ENCODE data around the gene SCML1.

The SCML1 gene

GRCh38 chrX:17801431-17801830 is 64.1 kb downstream of the SCML1 start:
- no peak overlapping the region for H2AFZ ChIP-seq (ENCODE audit: low read length)
- TF ChIP-seq EZH2phosphoT487 (IDR thresholded peaks at IDR 0.05; ENCODE audit: borderline replicate concordance) (no peak), CTCF (conservative IDR thresholded peaks at IDR 0.05; ENCODE audit: low read length) (no peak)
- H3K4me3 ChIP-seq (ENCODE audit: low read length, poor library complexity, severe bottlenecking), result no peak overlapping the region
- H3K9ac ChIP-seq (ENCODE audit: low read depth, low read length, poor library complexity, severe bottlenecking), result no peak overlapping the region
- no peaks in the 10 kb centered on the region for H3K9me2 ChIP-seq (replicated peaks; ENCODE audit: low read depth, low read length)
- no peaks in the 10 kb centered on the region for H3F3A ChIP-seq (ENCODE audit: low read depth)
- no peaks in the 10 kb centered on the region for H3K36me3 ChIP-seq (ENCODE audit: insufficient read depth, low read length)
- H3K27me3 ChIP-seq (ENCODE audit: insufficient read depth, low read length, poor library complexity, severe bottlenecking), result no peaks in the 10 kb centered on the region
- no peaks in the 10 kb centered on the region for H4K20me1 ChIP-seq (ENCODE audit: insufficient read depth, low read length, poor library complexity, severe bottlenecking)
- no peaks in the 10 kb centered on the region for H3K4me1 ChIP-seq (ENCODE audit: insufficient read depth, low read length, poor library complexity, severe bottlenecking)
- H3K9me3 ChIP-seq (ENCODE audit: insufficient read depth, low read depth, low read length), result no peaks in the 10 kb centered on the region
- no peak overlapping the region for H3K4me2 ChIP-seq (ENCODE audit: low read depth, low read length, poor library complexity, severe bottlenecking)
- no peaks in the 10 kb centered on the region for H3K79me2 ChIP-seq (ENCODE audit: insufficient read depth, low read length)

- H3K36me3 ChIP-seq (ENCODE audit: insufficient read depth, low read length), result no peaks in the 10 kb centered on the region
- no peaks in the 10 kb centered on the region for H3K27me3 ChIP-seq (ENCODE audit: insufficient read depth, low read length, poor library complexity, severe bottlenecking)
- H3K9ac ChIP-seq (ENCODE audit: low read depth, low read length, poor library complexity, severe bottlenecking), result no peak overlapping the region
- H3K4me3 ChIP-seq (ENCODE audit: low read length, poor library complexity, severe bottlenecking), result no peak overlapping the region
- no peaks in the 10 kb centered on the region for H3K9me2 ChIP-seq (replicated peaks; ENCODE audit: low read depth, low read length)
- H2AFZ ChIP-seq (ENCODE audit: low read length), result no peak overlapping the region
- no peaks in the 10 kb centered on the region for H4K20me1 ChIP-seq (ENCODE audit: insufficient read depth, low read length, poor library complexity, severe bottlenecking)
- no peak overlapping the region for H3K4me2 ChIP-seq (ENCODE audit: low read depth, low read length, poor library complexity, severe bottlenecking)
- TF ChIP-seq EZH2phosphoT487 (IDR thresholded peaks at IDR 0.05; ENCODE audit: borderline replicate concordance) (no peak), CTCF (conservative IDR thresholded peaks at IDR 0.05; ENCODE audit: low read length) (no peak)
- H3K4me1 ChIP-seq (ENCODE audit: insufficient read depth, low read length, poor library complexity, severe bottlenecking), result no peaks in the 10 kb centered on the region
- no peaks in the 10 kb centered on the region for H3K79me2 ChIP-seq (ENCODE audit: insufficient read depth, low read length)
- H3F3A ChIP-seq (ENCODE audit: low read depth), result no peaks in the 10 kb centered on the region
- H3K9me3 ChIP-seq (ENCODE audit: insufficient read depth, low read depth, low read length), result no peaks in the 10 kb centered on the region
Measured at GRCh38 chrX:17802756-17803155, 65.5 kb downstream of the SCML1 start.

GRCh38 chrX:17803449-17803848 is 66.2 kb downstream of the SCML1 start:
- Histone ChIP-seq H3K9ac (ENCODE audit: low read depth, low read length, poor library complexity, severe bottlenecking) (no peak overlapping the region), H3F3A (ENCODE audit: low read depth) (no peaks in the 10 kb centered on the region), H3K79me2 (ENCODE audit: insufficient read depth, low read length) (no peaks in the 10 kb centered on the region), H3K4me3 (ENCODE audit: low read length, poor library complexity, severe bottlenecking) (no peak overlapping the region), H3K4me1 (ENCODE audit: insufficient read depth, low read length, poor library complexity, severe bottlenecking) (no peaks in the 10 kb centered on the region), H2AFZ (ENCODE audit: low read length) (no peak overlapping the region), H4K20me1 (ENCODE audit: insufficient read depth, low read length, poor library complexity, severe bottlenecking) (no peaks in the 10 kb centered on the region), H3K36me3 (ENCODE audit: insufficient read depth, low read length) (no peaks in the 10 kb centered on the region), H3K4me2 (ENCODE audit: low read depth, low read length, poor library complexity, severe bottlenecking) (no peak overlapping the region), H3K9me2 (replicated peaks; ENCODE audit: low read depth, low read length) (no peaks in the 10 kb centered on the region), H3K27me3 (ENCODE audit: insufficient read depth, low read length, poor library complexity, severe bottlenecking) (no peaks in the 10 kb centered on the region), H3K9me3 (ENCODE audit: insufficient read depth, low read depth, low read length) (no peaks in the 10 kb centered on the region)
- no peak for TF ChIP-seq CTCF (conservative IDR thresholded peaks at IDR 0.05; ENCODE audit: low read length)
- TF ChIP-seq EZH2phosphoT487 (IDR thresholded peaks at IDR 0.05; ENCODE audit: borderline replicate concordance), result no peak
